GM23338 (cell line): ENCODE data around the gene CPXM1. TPM values are rescaled to one million over a fixed set of nuclear protein-coding genes. Genes with fewer than 3 reads are reported as not detected.

Source experiments
- ATAC-seq: fragments of 200-7000 bp; cut with Tn5 transposase; 3 replicates; pipeline ENCODE4 v1.9.1; 2020
- DNase-seq: peaks from one replicate; pipeline ENCODE4 v3.0.0-alpha.2; 2015; ENCODE audit warnings: low spot score
- H2AFZ ChIP-seq: fragments of 200-600 bp; sonication (generic); 2 replicates; pipeline ENCODE4 v1.8.0; 2016; ENCODE audit warnings: antibody characterized with exemption, mild to moderate bottlenecking, moderate library complexity
- H3F3A ChIP-seq: fragments of 200-600 bp; sonication (generic); replicated peaks from 2 replicates; pipeline ENCODE4 v1.8.0; 2017; ENCODE audit warnings: antibody characterized with exemption, mixed run types, low read depth
- H3K27ac ChIP-seq: fragments of 200-600 bp; sonication (generic); 2 replicates; pipeline ENCODE4 v1.6.1; 2016; ENCODE audit warnings: low read depth
- H3K27me3 ChIP-seq: fragments of 200-600 bp; sonication (generic); 2 replicates; pipeline ENCODE4 v1.8.0; 2016; ENCODE audit warnings: mild to moderate bottlenecking, mixed run types, moderate library complexity; ENCODE audit not compliant: insufficient read depth
- H3K36me3 ChIP-seq: fragments of 200-600 bp; sonication (generic); 2 replicates; pipeline ENCODE4 v1.8.0; 2016; ENCODE audit warnings: mild to moderate bottlenecking; ENCODE audit not compliant: insufficient read depth
- H3K4me1 ChIP-seq: fragments of 200-600 bp; sonication (generic); 2 replicates; pipeline ENCODE4 v1.8.0; 2016; ENCODE audit warnings: mild to moderate bottlenecking, moderate library complexity; ENCODE audit not compliant: insufficient read depth
- H3K4me2 ChIP-seq: fragments of 200-600 bp; sonication (generic); 2 replicates; pipeline ENCODE4 v1.7.1; 2017; ENCODE audit warnings: mixed run types
- H3K4me3 ChIP-seq: fragments of 200-600 bp; sonication (generic); 2 replicates; pipeline ENCODE4 v1.6.1; 2016; ENCODE audit warnings: mixed run types
- H3K79me2 ChIP-seq: fragments of 200-600 bp; sonication (generic); replicated peaks from 2 replicates; pipeline ENCODE4 v1.8.0; 2017; ENCODE audit warnings: mild to moderate bottlenecking; ENCODE audit not compliant: insufficient read depth
- H3K9me2 ChIP-seq: fragments of 200-600 bp; sonication (generic); 2 replicates; pipeline ENCODE4 v1.8.0; 2017; ENCODE audit not compliant: insufficient read depth
- H4K20me1 ChIP-seq: fragments of 200-600 bp; sonication (generic); replicated peaks from 2 replicates; pipeline ENCODE4 v1.8.0; 2017; ENCODE audit warnings: mild to moderate bottlenecking; ENCODE audit not compliant: insufficient read depth
- H3K27ac Mint-ChIP-seq: 2 replicates; pipeline ENCODE4 v1.8.0; 2020; ENCODE audit warnings: inconsistent platforms, mild to moderate bottlenecking, moderate library complexity, mixed read lengths
- H3K27me3 Mint-ChIP-seq: 3 replicates; pipeline ENCODE4 v1.8.0; 2022; ENCODE audit warnings: low read depth, mild to moderate bottlenecking, moderate library complexity, mixed read lengths, inconsistent platforms; ENCODE audit not compliant: insufficient read depth, poor library complexity
- H3K36me3 Mint-ChIP-seq: 3 replicates; pipeline ENCODE4 v1.8.0; 2021; ENCODE audit warnings: low read depth, mild to moderate bottlenecking, inconsistent platforms, moderate library complexity, mixed read lengths
- H3K4me1 Mint-ChIP-seq: 3 replicates; pipeline ENCODE4 v1.8.0; 2020; ENCODE audit warnings: mild to moderate bottlenecking, inconsistent platforms, mixed read lengths
- H3K4me3 Mint-ChIP-seq: 3 replicates; pipeline ENCODE4 v1.8.0; 2021; ENCODE audit warnings: moderate library complexity, mild to moderate bottlenecking, inconsistent platforms, mixed read lengths
- H3K9me3 Mint-ChIP-seq: 3 replicates; pipeline ENCODE4 v1.8.0; 2020; ENCODE audit warnings: moderate library complexity, mild to moderate bottlenecking, inconsistent platforms, mixed read lengths
- CREB1 ChIP-seq: fragments of 250-450 bp; sonication (Bioruptor Pico); IDR thresholded peaks from 2 replicates; pipeline ENCODE4 v1.5.0; 2020; ENCODE audit warnings: low read depth, mild to moderate bottlenecking, moderate library complexity
- EZH2 ChIP-seq: fragments of 200-600 bp; sonication (generic); IDR thresholded peaks from one replicate; pipeline ENCODE4 v1.8.0; 2017; ENCODE audit warnings: antibody characterized with exemption, mild to moderate bottlenecking, low read depth; ENCODE audit not compliant: unreplicated experiment
- EZH2phosphoT487 ChIP-seq: fragments of 200-600 bp; sonication (generic); IDR thresholded peaks from one replicate; pipeline ENCODE4 v1.8.1; 2018; ENCODE audit warnings: antibody characterized with exemption; ENCODE audit not compliant: unreplicated experiment
- JUNB ChIP-seq: IDR thresholded peaks from one replicate; pipeline ENCODE4 v1.6.1; 2016; ENCODE audit warnings: antibody characterized with exemption; ENCODE audit not compliant: unreplicated experiment
- NANOG ChIP-seq: IDR thresholded peaks from 2 replicates; pipeline ENCODE4 v1.6.1; 2016; ENCODE audit warnings: antibody characterized with exemption, borderline replicate concordance
- POLR2AphosphoS5 ChIP-seq: IDR thresholded peaks from 2 replicates; pipeline ENCODE4 v1.6.1; 2016; ENCODE audit warnings: antibody characterized with exemption, low read depth
- STAT1 ChIP-seq: IDR thresholded peaks from one replicate; pipeline ENCODE4 v1.6.1; 2016; ENCODE audit warnings: antibody characterized with exemption; ENCODE audit not compliant: unreplicated experiment
- ZNF114 ChIP-seq: fragments of 250-450 bp; sonication (Bioruptor Pico); IDR thresholded peaks from 2 replicates; pipeline ENCODE4 v1.5.0; 2020; ENCODE audit warnings: mild to moderate bottlenecking, moderate library complexity
- ZNF331 ChIP-seq: fragments of 250-450 bp; sonication (Bioruptor Pico); IDR thresholded peaks from 2 replicates; pipeline ENCODE4 v1.5.0; 2020; ENCODE audit warnings: low read depth, mild to moderate bottlenecking, moderate library complexity
- polyA plus RNA-seq: library from polyadenylated mRNA; unstranded; fragments of >200 nt; fragmentation: Nextera tagmentation; extraction: Ambion mirVana; gene quantifications from 2 replicates; pipeline ENCODE4 v1.2.1, GENCODE V29; 2016
- total RNA-seq: library from RNA; depleted of rRNA; stranded (reverse); fragments of >200 nt; shearing (Covaris generic); gene quantifications from 2 replicates; pipeline ENCODE4 v1.2.3, GENCODE V29; 2014
- TF ChIP-seq, protein P1 (sequence below): fragments of 250-450 bp; sonication (Bioruptor Pico); IDR thresholded peaks from 2 replicates; pipeline ENCODE4 v1.5.0; 2020; ENCODE audit warnings: mild to moderate bottlenecking, moderate library complexity
- TF ChIP-seq, protein P2 (sequence below), 2 experiments: fragments of 200-600 bp in 1 of 2; sonication (generic) in 1 of 2; conservative IDR thresholded peaks; 2 replicates each; pipeline versions ENCODE4 v1.5.1 to v1.6.1; 2016 to 2017; ENCODE audit warnings: antibody characterized with exemption in 2 of 2, low read depth in 2 of 2, mild to moderate bottlenecking in 2 of 2, moderate library complexity in 1 of 2
- TF ChIP-seq, protein P3 (sequence below): IDR thresholded peaks from one replicate; pipeline ENCODE4 v1.6.1; 2018; ENCODE audit warnings: antibody characterized with exemption; ENCODE audit not compliant: unreplicated experiment
- TF ChIP-seq, protein P4 (sequence below): IDR thresholded peaks from 2 replicates; pipeline ENCODE4 v1.6.1; 2016; ENCODE audit warnings: antibody characterized with exemption

The CPXM1 gene
- total and polyA plus RNA-seq, 2 experiments from 2014 or later = 17.0 to 29.3 TPM

DNA sequence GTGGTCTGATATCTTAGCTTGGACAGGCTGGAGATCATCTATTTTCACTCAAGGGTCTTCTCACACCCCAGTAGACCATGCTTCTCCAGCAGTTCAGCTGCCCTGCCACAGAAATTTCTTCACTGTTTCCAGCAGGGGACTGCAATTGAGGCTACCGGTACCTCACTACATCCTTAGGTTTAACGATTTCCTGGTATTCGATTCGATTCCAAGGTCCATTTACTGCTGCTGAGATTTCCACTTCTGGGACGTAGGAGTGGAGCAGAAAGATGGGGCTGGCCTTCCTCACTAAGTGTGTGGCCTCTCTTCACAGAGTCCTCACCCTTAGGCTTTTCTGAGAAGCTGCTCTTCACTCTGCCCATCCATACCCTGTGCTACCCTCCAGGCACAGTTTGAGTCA is 46.3 kb upstream of the CPXM1 start:
- ATAC-seq = no peak
- H3K27ac ChIP-seq = no peak overlapping the region
- no peak overlapping the region for H3K4me2 ChIP-seq
- H2AFZ ChIP-seq = no peak overlapping the region
- Mint-ChIP-seq H3K4me1 (no peaks in the 10 kb centered on the region), H3K9me3 (no peaks in the 10 kb centered on the region), H3K27ac (no peak overlapping the region), H3K36me3 (no peaks in the 10 kb centered on the region), H3K4me3 (no peak overlapping the region), H3K27me3 (peaks cover 9% of the 10 kb centered on the region)
- no peaks in the 10 kb centered on the region for H3K4me1 ChIP-seq
- H3K27me3 ChIP-seq = peaks cover 3% of the 10 kb centered on the region; the same call in 1 of the 2 replicates
- TF ChIP-seq EZH2 (no peak), ZNF331 (CRISPR knock-in tag) (no peak), POLR2AphosphoS5 (no peak), CREB1 (CRISPR knock-in tag) (no peak), ZNF114 (CRISPR knock-in tag) (no peak), JUNB (no peak), STAT1 (no peak), NANOG (no peak), EZH2phosphoT487 (no peak)
- TF ChIP-seq, protein P1, sequence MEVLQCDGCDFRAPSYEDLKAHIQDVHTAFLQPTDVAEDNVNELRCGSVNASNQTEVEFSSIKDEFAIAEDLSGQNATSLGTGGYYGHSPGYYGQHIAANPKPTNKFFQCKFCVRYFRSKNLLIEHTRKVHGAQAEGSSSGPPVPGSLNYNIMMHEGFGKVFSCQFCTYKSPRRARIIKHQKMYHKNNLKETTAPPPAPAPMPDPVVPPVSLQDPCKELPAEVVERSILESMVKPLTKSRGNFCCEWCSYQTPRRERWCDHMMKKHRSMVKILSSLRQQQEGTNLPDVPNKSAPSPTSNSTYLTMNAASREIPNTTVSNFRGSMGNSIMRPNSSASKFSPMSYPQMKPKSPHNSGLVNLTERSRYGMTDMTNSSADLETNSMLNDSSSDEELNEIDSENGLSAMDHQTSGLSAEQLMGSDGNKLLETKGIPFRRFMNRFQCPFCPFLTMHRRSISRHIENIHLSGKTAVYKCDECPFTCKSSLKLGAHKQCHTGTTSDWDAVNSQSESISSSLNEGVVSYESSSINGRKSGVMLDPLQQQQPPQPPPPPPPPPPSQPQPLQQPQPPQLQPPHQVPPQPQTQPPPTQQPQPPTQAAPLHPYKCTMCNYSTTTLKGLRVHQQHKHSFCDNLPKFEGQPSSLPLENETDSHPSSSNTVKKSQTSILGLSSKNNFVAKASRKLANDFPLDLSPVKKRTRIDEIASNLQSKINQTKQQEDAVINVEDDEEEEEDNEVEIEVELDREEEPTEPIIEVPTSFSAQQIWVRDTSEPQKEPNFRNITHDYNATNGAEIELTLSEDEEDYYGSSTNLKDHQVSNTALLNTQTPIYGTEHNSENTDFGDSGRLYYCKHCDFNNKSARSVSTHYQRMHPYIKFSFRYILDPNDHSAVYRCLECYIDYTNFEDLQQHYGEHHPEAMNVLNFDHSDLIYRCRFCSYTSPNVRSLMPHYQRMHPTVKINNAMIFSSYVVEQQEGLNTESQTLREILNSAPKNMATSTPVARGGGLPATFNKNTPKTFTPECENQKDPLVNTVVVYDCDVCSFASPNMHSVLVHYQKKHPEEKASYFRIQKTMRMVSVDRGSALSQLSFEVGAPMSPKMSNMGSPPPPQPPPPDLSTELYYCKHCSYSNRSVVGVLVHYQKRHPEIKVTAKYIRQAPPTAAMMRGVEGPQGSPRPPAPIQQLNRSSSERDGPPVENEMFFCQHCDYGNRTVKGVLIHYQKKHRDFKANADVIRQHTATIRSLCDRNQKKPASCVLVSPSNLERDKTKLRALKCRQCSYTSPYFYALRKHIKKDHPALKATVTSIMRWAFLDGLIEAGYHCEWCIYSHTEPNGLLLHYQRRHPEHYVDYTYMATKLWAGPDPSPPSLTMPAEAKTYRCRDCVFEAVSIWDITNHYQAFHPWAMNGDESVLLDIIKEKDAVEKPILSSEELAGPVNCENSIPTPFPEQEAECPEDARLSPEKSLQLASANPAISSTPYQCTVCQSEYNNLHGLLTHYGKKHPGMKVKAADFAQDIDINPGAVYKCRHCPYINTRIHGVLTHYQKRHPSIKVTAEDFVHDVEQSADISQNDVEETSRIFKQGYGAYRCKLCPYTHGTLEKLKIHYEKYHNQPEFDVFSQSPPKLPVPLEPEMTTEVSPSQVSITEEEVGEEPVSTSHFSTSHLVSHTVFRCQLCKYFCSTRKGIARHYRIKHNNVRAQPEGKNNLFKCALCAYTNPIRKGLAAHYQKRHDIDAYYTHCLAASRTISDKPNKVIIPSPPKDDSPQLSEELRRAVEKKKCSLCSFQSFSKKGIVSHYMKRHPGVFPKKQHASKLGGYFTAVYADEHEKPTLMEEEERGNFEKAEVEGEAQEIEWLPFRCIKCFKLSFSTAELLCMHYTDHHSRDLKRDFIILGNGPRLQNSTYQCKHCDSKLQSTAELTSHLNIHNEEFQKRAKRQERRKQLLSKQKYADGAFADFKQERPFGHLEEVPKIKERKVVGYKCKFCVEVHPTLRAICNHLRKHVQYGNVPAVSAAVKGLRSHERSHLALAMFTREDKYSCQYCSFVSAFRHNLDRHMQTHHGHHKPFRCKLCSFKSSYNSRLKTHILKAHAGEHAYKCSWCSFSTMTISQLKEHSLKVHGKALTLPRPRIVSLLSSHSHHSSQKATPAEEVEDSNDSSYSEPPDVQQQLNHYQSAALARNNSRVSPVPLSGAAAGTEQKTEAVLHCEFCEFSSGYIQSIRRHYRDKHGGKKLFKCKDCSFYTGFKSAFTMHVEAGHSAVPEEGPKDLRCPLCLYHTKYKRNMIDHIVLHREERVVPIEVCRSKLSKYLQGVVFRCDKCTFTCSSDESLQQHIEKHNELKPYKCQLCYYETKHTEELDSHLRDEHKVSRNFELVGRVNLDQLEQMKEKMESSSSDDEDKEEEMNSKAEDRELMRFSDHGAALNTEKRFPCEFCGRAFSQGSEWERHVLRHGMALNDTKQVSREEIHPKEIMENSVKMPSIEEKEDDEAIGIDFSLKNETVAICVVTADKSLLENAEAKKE (CRISPR knock-in tag) = no peak
- TF ChIP-seq, protein P2, sequence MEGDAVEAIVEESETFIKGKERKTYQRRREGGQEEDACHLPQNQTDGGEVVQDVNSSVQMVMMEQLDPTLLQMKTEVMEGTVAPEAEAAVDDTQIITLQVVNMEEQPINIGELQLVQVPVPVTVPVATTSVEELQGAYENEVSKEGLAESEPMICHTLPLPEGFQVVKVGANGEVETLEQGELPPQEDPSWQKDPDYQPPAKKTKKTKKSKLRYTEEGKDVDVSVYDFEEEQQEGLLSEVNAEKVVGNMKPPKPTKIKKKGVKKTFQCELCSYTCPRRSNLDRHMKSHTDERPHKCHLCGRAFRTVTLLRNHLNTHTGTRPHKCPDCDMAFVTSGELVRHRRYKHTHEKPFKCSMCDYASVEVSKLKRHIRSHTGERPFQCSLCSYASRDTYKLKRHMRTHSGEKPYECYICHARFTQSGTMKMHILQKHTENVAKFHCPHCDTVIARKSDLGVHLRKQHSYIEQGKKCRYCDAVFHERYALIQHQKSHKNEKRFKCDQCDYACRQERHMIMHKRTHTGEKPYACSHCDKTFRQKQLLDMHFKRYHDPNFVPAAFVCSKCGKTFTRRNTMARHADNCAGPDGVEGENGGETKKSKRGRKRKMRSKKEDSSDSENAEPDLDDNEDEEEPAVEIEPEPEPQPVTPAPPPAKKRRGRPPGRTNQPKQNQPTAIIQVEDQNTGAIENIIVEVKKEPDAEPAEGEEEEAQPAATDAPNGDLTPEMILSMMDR (conservative IDR thresholded peaks at IDR 0.05; ENCODE audit: low read depth in 2 of 2) = no peak
- TF ChIP-seq, protein P3, sequence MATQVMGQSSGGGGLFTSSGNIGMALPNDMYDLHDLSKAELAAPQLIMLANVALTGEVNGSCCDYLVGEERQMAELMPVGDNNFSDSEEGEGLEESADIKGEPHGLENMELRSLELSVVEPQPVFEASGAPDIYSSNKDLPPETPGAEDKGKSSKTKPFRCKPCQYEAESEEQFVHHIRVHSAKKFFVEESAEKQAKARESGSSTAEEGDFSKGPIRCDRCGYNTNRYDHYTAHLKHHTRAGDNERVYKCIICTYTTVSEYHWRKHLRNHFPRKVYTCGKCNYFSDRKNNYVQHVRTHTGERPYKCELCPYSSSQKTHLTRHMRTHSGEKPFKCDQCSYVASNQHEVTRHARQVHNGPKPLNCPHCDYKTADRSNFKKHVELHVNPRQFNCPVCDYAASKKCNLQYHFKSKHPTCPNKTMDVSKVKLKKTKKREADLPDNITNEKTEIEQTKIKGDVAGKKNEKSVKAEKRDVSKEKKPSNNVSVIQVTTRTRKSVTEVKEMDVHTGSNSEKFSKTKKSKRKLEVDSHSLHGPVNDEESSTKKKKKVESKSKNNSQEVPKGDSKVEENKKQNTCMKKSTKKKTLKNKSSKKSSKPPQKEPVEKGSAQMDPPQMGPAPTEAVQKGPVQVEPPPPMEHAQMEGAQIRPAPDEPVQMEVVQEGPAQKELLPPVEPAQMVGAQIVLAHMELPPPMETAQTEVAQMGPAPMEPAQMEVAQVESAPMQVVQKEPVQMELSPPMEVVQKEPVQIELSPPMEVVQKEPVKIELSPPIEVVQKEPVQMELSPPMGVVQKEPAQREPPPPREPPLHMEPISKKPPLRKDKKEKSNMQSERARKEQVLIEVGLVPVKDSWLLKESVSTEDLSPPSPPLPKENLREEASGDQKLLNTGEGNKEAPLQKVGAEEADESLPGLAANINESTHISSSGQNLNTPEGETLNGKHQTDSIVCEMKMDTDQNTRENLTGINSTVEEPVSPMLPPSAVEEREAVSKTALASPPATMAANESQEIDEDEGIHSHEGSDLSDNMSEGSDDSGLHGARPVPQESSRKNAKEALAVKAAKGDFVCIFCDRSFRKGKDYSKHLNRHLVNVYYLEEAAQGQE = no peak
- TF ChIP-seq, protein P4, sequence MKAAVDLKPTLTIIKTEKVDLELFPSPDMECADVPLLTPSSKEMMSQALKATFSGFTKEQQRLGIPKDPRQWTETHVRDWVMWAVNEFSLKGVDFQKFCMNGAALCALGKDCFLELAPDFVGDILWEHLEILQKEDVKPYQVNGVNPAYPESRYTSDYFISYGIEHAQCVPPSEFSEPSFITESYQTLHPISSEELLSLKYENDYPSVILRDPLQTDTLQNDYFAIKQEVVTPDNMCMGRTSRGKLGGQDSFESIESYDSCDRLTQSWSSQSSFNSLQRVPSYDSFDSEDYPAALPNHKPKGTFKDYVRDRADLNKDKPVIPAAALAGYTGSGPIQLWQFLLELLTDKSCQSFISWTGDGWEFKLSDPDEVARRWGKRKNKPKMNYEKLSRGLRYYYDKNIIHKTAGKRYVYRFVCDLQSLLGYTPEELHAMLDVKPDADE = no peak
- H3K36me3 ChIP-seq = no peaks in the 10 kb centered on the region
- no peaks in the 10 kb centered on the region for H3K9me2 ChIP-seq
- no peak overlapping the region for H3K4me3 ChIP-seq
- H3K79me2 ChIP-seq = no peaks in the 10 kb centered on the region
- H4K20me1 ChIP-seq = 0 out of 2 replicates have a peak, but pooled peaks cover 3% of the 10 kb centered on the region
- H3F3A ChIP-seq = no peaks in the 10 kb centered on the region
- DNase-seq = no peak
